22Rv1 (cell line): ENCODE measurements around the gene INPP5J.

Experiments
- ZFX ChIP-seq: fragments of 450-650 bp; IDR thresholded peaks from 2 replicates; pipeline ENCODE4 v1.6.1; 2017; ENCODE audit warnings: antibody characterized with exemption, borderline replicate concordance
- TF ChIP-seq, protein P1 (sequence below): fragments of 450-650 bp; IDR thresholded peaks from 2 replicates; pipeline ENCODE4 v1.5.1; 2017; ENCODE audit warnings: mild to moderate bottlenecking

DNA sequence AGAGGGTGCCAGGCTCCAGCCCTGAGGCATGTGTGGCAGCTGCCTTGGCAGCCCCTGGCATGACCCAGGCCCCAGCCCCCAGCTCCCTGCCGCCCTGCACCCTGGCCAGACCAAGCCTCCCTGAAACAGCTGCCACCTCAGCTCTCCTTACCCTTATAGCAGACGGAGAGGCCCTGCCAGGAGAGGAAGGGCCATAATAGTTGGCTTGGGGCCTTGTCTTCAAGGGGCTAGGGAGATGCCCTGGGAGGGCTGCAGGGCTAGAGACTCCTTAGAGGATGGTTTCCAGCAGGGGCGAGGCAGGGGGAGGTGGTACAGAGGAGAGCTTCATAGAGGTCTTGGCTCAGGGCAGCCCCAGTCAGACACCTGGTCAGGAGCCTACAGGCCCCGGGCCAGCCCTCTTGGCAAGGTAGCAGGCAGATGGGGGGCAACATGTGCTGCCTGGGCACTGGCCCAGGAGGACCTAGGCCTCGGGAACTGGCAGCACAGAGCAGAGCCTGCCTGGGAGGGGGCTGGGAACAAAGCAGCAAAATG is 28.7 kb upstream of the INPP5J start:
- TF ChIP-seq, protein P1, sequence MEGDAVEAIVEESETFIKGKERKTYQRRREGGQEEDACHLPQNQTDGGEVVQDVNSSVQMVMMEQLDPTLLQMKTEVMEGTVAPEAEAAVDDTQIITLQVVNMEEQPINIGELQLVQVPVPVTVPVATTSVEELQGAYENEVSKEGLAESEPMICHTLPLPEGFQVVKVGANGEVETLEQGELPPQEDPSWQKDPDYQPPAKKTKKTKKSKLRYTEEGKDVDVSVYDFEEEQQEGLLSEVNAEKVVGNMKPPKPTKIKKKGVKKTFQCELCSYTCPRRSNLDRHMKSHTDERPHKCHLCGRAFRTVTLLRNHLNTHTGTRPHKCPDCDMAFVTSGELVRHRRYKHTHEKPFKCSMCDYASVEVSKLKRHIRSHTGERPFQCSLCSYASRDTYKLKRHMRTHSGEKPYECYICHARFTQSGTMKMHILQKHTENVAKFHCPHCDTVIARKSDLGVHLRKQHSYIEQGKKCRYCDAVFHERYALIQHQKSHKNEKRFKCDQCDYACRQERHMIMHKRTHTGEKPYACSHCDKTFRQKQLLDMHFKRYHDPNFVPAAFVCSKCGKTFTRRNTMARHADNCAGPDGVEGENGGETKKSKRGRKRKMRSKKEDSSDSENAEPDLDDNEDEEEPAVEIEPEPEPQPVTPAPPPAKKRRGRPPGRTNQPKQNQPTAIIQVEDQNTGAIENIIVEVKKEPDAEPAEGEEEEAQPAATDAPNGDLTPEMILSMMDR, result no peak
- TF ChIP-seq ZFX, result no peak
